Memory B cell (primary cell): ENCODE measurements around the gene GRHL1.
"Not testable (repeated sequence)": the region's sequence is repeated elsewhere in the genome, so short reads cannot be mapped to it uniquely, and the experiment has no call there.

Experiments
- ATAC-seq: fragments of 150-1000 bp; cut with Tn5 transposase; 2 replicates; pipeline ENCODE4 v1.10.0; 2021; ENCODE audit warnings: low read depth, mild to moderate bottlenecking, moderate library complexity
- DNase-seq, 2 donors: peaks; one replicate each; pipeline ENCODE4 v3.0.0; 2022; ENCODE audit warnings: low spot score in 2 of 2
- H3K27ac Mint-ChIP-seq: one replicate; pipeline ENCODE4 v1.8.0; 2022; ENCODE audit warnings: mild to moderate bottlenecking, moderate library complexity, mixed read lengths
- H3K27me3 Mint-ChIP-seq: one replicate; pipeline ENCODE4 v1.8.0; 2022; ENCODE audit warnings: mixed read lengths
- H3K36me3 Mint-ChIP-seq: one replicate; pipeline ENCODE4 v1.8.0; 2022; ENCODE audit warnings: mild to moderate bottlenecking, mixed read lengths
- H3K4me1 Mint-ChIP-seq: one replicate; pipeline ENCODE4 v1.8.0; 2022; ENCODE audit warnings: mixed read lengths
- H3K4me3 Mint-ChIP-seq: one replicate; pipeline ENCODE4 v1.8.0; 2022; ENCODE audit warnings: mild to moderate bottlenecking, moderate library complexity, mixed read lengths
- H3K9me3 Mint-ChIP-seq: one replicate; pipeline ENCODE4 v1.8.0; 2022; ENCODE audit warnings: mixed read lengths

GRHL1 gene

GRCh38 chr2:10019602-10020400, 68.3 kb downstream of the GRHL1 start:
- H3K4me1 Mint-ChIP-seq: no peaks in the 10 kb centered on the region
- ATAC-seq (no peak), DNase-seq (no peak)
- no peaks in the 10 kb centered on the region for H3K9me3 Mint-ChIP-seq
- H3K4me3 Mint-ChIP-seq: no peak overlapping the region
- no peak overlapping the region for H3K27ac Mint-ChIP-seq
- H3K27me3 Mint-ChIP-seq: peaks cover 4% of the 10 kb centered on the region
- no peaks in the 10 kb centered on the region for H3K36me3 Mint-ChIP-seq

GRCh38 chr2:10022041-10022421, 70.5 kb downstream of the GRHL1 start:
- H3K4me1 Mint-ChIP-seq: no peaks in the 10 kb centered on the region
- no peaks in the 10 kb centered on the region for H3K36me3 Mint-ChIP-seq
- peaks cover 3% of the 10 kb centered on the region for H3K27me3 Mint-ChIP-seq
- ATAC-seq: no peak
- no peaks in the 10 kb centered on the region for H3K9me3 Mint-ChIP-seq
- no peak overlapping the region for H3K27ac Mint-ChIP-seq
- H3K4me3 Mint-ChIP-seq: no peak overlapping the region
- DNase-seq: no peak

GRCh38 chr2:10022445-10022844, 71.0 kb downstream of the GRHL1 start:
- Mint-ChIP-seq H3K4me3 (no peak overlapping the region), H3K9me3 (no peaks in the 10 kb centered on the region), H3K36me3 (no peaks in the 10 kb centered on the region), H3K27ac (peak overlapping the region; percentile 68), H3K27me3 (peaks cover 3% of the 10 kb centered on the region), H3K4me1 (no peaks in the 10 kb centered on the region)
- ATAC-seq (no peak), DNase-seq (no peak)

- H3K27ac Mint-ChIP-seq: peak overlapping the region; percentile 68
- H3K4me3 Mint-ChIP-seq: no peak overlapping the region
- peaks cover 3% of the 10 kb centered on the region for H3K27me3 Mint-ChIP-seq
These were observed 71.6 kb downstream of the GRHL1 start for GRCh38 chr2:10022966-10023662.

DNA sequence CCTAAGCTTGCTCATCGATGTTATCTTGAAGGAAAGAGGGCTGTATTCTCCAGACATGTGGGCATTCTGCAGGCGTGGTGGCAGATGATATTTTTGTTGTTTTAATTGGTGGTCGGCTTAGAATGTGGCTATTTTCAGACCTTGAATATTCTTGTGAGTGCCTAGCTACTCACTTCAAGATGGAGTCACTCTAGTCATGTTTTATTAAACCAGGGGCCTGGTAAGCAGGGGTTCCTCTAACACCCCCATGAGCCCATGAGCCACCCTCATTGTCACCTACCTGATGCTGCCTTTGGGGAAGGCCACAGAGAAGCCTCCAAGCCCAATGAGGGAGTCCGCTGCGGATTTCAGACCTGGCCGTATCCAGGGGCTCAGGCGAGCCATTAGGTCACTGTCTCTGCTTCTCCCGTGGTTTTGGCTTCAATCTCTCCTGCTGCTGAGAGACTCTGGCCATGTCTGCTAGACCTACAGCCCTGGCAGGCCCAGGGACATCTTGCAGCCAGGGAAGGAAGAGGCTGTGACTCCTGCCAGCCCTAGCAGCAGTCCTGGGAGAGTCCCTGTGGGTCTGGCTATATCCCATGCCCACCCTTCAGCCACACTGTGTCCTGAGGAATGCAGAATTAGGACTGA, 75.6 kb downstream of the GRHL1 start:
- Mint-ChIP-seq H3K27me3 (no peaks in the 10 kb centered on the region), H3K4me1 (peaks cover 27% of the 10 kb centered on the region), H3K4me3 (no peak overlapping the region), H3K36me3 (no peaks in the 10 kb centered on the region), H3K9me3 (no peaks in the 10 kb centered on the region), H3K27ac (peak overlapping the region; percentile 47)
- DNase-seq (no peak), ATAC-seq (no peak)

More at GRCh38 chr2:10022966-10023662, 71.6 kb downstream of the GRHL1 start:
- DNase-seq (no peak), ATAC-seq (no peak)
- H3K4me1 Mint-ChIP-seq: peaks cover 2% of the 10 kb centered on the region
- no peaks in the 10 kb centered on the region for H3K36me3 Mint-ChIP-seq
- no peaks in the 10 kb centered on the region for H3K9me3 Mint-ChIP-seq

DNA sequence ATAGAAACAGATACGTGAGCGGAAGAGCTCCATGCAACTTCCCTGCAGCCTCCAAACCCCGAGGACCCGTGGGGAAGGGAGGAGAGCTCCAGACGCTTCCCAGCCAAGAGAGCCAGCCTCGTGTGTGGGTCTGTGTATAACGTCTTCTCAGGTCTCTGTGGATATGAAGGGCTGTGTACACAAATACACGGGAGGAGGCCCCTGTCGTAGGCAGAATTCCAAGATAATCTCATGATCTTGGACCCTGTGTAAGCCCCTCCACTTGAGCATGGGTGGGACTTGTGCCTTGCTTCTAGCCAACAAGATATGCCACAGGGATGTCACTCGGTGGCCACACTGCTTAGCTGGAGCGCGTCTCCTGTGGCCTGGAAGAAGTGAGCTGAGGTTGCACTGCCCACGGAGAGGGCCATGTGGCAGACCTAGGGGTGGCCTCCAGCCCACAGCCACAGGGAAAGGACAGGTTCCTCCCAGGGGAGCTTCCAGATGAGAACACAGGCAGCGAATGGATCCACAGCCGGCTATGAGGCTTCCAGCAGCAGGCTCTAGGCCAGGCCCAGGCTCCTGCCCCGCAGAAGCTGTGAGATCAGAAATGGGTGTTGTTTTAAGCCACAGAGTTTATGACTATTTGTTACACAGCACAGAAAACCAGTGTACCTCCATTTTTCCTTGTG, 76.3 kb downstream of the GRHL1 start:
- Mint-ChIP-seq H3K4me1 (peaks cover 32% of the 10 kb centered on the region), H3K36me3 (no peaks in the 10 kb centered on the region), H3K27me3 (no peaks in the 10 kb centered on the region), H3K9me3 (no peaks in the 10 kb centered on the region), H3K27ac (peak overlapping the region; percentile 98), H3K4me3 (no peak overlapping the region)
- no peak for DNase-seq
- no peak for ATAC-seq

GRCh38 chr2:10028407-10028987, 77.0 kb downstream of the GRHL1 start:
- H3K9me3 Mint-ChIP-seq: no peaks in the 10 kb centered on the region
- DNase-seq (no peak), ATAC-seq (no peak)
- no peaks in the 10 kb centered on the region for H3K36me3 Mint-ChIP-seq
- H3K4me3 Mint-ChIP-seq: peak overlapping the region; percentile 92
- no peaks in the 10 kb centered on the region for H3K27me3 Mint-ChIP-seq
- H3K27ac Mint-ChIP-seq: peak overlapping the region; percentile 98
- peaks cover 33% of the 10 kb centered on the region for H3K4me1 Mint-ChIP-seq

DNA sequence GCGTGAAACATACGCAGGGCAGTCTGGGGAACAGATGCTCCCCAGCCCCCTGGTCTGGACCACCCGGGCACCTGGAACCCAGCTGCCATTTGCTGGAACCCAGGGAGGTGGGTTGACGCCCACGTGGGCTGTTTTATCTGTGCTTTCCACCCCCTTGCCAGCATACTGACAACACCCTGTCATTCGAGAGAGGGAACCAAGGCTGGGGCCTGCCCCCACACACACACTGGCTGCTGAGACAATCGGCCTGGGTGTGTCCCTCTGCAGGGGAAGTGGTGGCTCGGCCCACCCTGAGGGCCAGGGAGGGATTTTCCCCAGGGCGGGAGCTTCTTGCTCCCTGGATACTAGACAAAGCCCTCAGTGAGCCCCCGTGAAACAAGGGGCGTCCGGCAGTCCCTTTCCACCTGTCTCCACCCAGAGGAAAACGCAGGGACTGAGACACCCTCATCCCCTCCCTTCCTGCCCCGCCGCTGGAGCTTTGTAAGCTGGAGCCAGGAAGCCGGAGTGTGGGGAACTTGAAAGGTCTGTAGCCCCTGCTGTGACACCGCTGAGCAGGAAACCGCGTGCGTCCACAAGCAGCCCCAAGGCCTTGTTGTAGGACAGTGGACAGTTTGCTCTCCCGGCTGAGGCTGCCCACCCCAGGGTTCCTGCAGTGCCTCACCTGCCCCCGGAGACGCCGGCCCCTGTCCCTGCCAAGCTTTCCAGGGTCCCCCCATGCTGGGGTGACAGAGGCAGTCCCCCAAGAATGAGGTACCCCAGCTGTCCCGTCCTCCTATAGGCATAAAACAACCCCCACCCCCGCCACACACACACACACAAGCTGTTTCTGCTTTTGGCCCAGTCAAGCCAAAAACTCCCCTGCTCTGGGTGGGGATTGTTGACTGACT, 77.7 kb downstream of the GRHL1 start:
- ATAC-seq (peak; percentile 95), DNase-seq (peak; percentile 55 to 76)
- Mint-ChIP-seq H3K4me1 (peaks cover 37% of the 10 kb centered on the region), H3K9me3 (no peaks in the 10 kb centered on the region), H3K36me3 (peaks cover 2% of the 10 kb centered on the region), H3K27me3 (no peaks in the 10 kb centered on the region), H3K27ac (peak overlapping the region; percentile 98), H3K4me3 (peak overlapping the region; percentile 92)

- Mint-ChIP-seq H3K4me1 (peaks cover 42% of the 10 kb centered on the region), H3K27ac (peak overlapping the region; percentile 98), H3K36me3 (peaks cover 2% of the 10 kb centered on the region), H3K27me3 (no peaks in the 10 kb centered on the region), H3K9me3 (no peaks in the 10 kb centered on the region), H3K4me3 (peak overlapping the region; percentile 92)
- ATAC-seq (no peak), DNase-seq (no peak)
These were observed 78.4 kb downstream of the GRHL1 start for GRCh38 chr2:10029875-10030223.

DNA sequence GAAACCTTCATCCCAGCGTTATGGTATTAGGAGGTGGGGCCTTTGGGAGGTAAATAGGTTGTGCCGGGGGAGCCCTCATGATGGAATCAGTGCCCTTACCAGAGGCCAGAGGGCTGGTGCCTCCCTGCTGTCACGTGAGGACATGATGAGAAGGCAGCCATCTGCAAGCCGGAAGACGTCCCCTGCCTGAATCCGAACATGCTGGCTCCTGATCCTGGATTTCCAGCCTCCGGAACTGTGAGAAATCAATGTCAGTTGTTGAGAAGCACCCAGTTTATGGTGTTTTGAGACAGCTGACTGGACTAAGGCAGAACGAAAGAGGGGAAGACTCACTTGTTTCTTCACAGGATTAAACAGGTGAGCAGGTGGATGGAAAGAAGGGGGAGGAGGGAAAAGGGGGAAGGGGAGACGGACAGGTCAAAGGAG, 78.8 kb downstream of the GRHL1 start:
- peaks cover 2% of the 10 kb centered on the region for H3K36me3 Mint-ChIP-seq
- peaks cover 46% of the 10 kb centered on the region for H3K4me1 Mint-ChIP-seq

GRCh38 chr2:10030798-10031197, 79.3 kb downstream of the GRHL1 start:
- not testable (repeated sequence) for H3K9me3 Mint-ChIP-seq, DNase-seq, H3K36me3 Mint-ChIP-seq, H3K27me3 Mint-ChIP-seq, ATAC-seq
- Mint-ChIP-seq H3K4me3 (peak overlapping the region; percentile 34), H3K27ac (peak overlapping the region; percentile 98), H3K4me1 (peaks cover 49% of the 10 kb centered on the region)

More for the DNA sequence above, 78.8 kb downstream of the GRHL1 start:
- Mint-ChIP-seq H3K4me3 (peak overlapping the region; percentile 92), H3K27me3 (no peaks in the 10 kb centered on the region), H3K27ac (peak overlapping the region; percentile 98), H3K9me3 (no peaks in the 10 kb centered on the region)
- ATAC-seq: no peak
- no peak for DNase-seq

DNA sequence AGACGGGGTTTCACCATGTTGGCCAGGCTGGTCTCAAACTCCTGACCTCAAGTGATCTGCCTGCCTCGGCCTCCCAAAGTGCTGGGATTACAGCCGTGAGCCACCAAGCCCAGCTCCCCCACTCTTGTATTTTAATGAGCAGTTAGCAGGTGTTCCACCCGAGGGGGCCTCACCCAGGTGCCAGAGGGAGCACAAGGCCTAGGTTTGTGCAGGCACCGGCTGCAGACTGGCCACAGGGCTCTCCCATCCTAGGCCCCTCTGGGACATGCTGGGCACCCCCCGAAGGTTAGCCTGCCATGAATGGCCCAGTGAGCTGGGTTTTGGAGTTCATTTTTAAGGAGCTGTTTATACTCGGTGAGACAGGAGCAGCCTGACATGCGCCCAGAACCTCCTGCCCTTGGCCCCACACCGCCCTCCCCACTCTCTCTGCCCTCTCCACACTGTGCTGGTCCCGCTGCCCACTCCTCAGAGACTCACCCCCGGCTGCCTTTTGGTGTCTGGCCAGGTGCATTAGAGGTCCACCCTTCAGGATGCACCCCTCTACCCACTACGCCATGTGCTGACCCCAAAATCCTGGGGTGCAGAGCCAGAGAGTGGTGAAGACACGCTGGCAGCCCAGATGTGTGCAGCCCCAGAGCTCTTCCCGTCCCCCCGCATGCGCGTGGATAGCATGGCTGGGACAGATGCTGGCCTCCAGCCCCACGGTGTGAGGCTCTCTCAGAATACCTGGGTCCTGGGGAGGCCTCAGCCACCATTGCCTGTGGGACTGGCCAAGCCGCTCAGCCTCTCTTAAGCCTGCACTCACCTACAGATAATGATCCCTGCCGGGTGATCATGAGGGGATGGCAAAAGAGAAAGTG, 80.6 kb downstream of the GRHL1 start:
- DNase-seq (no peak), ATAC-seq (no peak)
- Mint-ChIP-seq H3K36me3 (peaks cover 2% of the 10 kb centered on the region), H3K27ac (no peak overlapping the region), H3K27me3 (no peaks in the 10 kb centered on the region), H3K9me3 (no peaks in the 10 kb centered on the region), H3K4me1 (peaks cover 49% of the 10 kb centered on the region), H3K4me3 (peak overlapping the region; percentile 61)
